ENCODE data around the gene PTTG1IP.

DNA sequence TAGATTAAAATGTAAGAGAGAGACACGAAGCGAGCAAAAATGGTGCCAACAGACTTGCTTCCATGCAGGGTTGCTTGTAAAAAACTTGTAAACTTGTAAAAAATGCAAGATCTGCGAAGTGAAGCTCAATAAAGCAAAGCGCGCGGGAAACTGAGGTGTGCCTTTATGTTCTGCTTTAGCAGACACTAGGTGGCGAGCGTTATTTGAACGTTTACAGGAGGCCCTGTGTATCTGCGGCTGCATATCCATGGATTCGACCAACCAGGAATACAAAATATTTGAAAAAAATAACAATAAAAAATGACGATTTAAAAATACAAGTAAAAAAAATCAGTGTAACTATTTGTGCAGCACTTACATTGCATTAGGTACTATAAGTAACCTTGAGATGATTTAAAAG lies 73.4 kb downstream of the PTTG1IP start:
- TF ChIP-seq, protein P1, sequence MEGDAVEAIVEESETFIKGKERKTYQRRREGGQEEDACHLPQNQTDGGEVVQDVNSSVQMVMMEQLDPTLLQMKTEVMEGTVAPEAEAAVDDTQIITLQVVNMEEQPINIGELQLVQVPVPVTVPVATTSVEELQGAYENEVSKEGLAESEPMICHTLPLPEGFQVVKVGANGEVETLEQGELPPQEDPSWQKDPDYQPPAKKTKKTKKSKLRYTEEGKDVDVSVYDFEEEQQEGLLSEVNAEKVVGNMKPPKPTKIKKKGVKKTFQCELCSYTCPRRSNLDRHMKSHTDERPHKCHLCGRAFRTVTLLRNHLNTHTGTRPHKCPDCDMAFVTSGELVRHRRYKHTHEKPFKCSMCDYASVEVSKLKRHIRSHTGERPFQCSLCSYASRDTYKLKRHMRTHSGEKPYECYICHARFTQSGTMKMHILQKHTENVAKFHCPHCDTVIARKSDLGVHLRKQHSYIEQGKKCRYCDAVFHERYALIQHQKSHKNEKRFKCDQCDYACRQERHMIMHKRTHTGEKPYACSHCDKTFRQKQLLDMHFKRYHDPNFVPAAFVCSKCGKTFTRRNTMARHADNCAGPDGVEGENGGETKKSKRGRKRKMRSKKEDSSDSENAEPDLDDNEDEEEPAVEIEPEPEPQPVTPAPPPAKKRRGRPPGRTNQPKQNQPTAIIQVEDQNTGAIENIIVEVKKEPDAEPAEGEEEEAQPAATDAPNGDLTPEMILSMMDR (IDR thresholded peaks at IDR 0.05), result peak in 1 of 6 experiments; percentile 13
- TF ChIP-seq POLR2A (IDR thresholded peaks at IDR 0.05), result no peak

Data from thyroid gland (tissue), 4 donors.